AG04450 (cell line): ENCODE measurements around the gene ELP2. TPM values are rescaled to one million over a fixed set of nuclear protein-coding genes. Genes with fewer than 3 reads are reported as not detected.
A peak's percentile ranks its signal among the peaks of the same experiment; 100 is the strongest.

Source experiments
- CTCF ChIA-PET: fragments of 300-600, 350-600 bp; formaldehyde crosslinking; extraction: SDS; loops from one replicate; lab custom pipeline; 2022; ENCODE audit warnings: antibody characterized with exemption, inconsistent platforms; lab: Charles Lee
- POLR2A ChIA-PET: fragments of 350-600 bp; formaldehyde crosslinking; extraction: SDS; loops from one replicate; lab custom pipeline; 2021; ENCODE audit warnings: antibody characterized with exemption, inconsistent platforms; lab: Yijun Ruan, JAX
- DNase-seq: peaks from one replicate; pipeline ENCODE4 v3.0.0-alpha.2; 2011; ENCODE audit warnings: low read depth, low spot score
- H3K27ac ChIP-seq: one replicate; pipeline ENCODE4 v1.5.1; 2012; ENCODE audit warnings: low read depth, low read length, control low read depth
- H3K27me3 ChIP-seq: one replicate; pipeline ENCODE4 v1.6.0; 2012; ENCODE audit warnings: low read length; ENCODE audit not compliant: control insufficient read depth, insufficient read depth
- H3K4me3 ChIP-seq: 2 replicates; pipeline ENCODE4 v1.5.1; 2011; ENCODE audit warnings: mild to moderate bottlenecking, low read depth, low read length, control low read depth
- H3K9me3 ChIP-seq: 2 replicates; pipeline ENCODE4 v1.5.1; 2012; ENCODE audit warnings: low read length; ENCODE audit not compliant: control insufficient read depth, insufficient read depth
- polyA plus RNA-seq: library from polyadenylated mRNA; depleted of rRNA; stranded (reverse); fragments of >200 nt; gene quantifications from 2 replicates; pipeline ENCODE4 v1.2.3, GENCODE V29; 2011
- TF ChIP-seq, protein P1 (sequence below): IDR thresholded peaks from 2 replicates; pipeline ENCODE4 v1.5.1; 2011; ENCODE audit warnings: low read depth, low read length, control low read depth, inconsistent platforms

ELP2 gene
- polyA plus RNA-seq, 1 experiment = 122 TPM

DNA sequence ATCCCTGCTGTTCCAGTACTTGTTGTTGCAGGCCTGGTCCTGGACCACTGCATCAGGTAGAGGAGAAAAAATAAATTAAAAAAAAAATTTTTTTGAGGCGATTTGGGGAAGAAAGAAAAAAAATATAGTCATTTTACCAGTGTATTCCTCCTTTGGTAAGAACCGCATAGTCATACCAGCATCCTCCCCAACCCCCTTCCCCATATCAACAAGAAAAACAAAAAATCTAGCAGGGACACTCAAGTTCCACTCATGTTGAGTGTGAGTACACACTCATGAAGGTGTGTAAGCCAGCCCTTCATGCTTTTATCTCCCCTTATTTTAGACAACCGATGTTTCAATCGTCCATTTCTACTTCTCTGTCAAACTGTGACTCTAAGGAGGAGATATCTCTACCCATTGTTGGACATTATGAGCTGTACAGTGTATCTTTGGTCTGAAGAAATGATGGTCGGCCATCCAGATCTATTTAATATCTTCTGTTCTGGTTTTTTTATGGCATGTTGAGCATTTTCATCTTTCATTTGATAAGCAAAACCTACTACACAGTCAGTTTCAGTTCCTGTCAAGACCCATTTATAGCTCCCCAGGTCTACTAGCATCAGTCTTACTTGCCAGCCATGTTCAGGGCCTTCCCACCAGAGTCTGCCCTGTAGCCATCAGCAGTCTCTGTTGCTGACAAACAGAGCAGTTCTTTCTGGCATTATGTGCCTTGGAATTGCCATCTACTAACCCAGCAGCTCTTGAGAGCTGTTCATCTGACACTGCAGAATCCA lies 20.0 kb downstream of the ELP2 start:
- DNase-seq = no peak
- TF ChIP-seq, protein P1, sequence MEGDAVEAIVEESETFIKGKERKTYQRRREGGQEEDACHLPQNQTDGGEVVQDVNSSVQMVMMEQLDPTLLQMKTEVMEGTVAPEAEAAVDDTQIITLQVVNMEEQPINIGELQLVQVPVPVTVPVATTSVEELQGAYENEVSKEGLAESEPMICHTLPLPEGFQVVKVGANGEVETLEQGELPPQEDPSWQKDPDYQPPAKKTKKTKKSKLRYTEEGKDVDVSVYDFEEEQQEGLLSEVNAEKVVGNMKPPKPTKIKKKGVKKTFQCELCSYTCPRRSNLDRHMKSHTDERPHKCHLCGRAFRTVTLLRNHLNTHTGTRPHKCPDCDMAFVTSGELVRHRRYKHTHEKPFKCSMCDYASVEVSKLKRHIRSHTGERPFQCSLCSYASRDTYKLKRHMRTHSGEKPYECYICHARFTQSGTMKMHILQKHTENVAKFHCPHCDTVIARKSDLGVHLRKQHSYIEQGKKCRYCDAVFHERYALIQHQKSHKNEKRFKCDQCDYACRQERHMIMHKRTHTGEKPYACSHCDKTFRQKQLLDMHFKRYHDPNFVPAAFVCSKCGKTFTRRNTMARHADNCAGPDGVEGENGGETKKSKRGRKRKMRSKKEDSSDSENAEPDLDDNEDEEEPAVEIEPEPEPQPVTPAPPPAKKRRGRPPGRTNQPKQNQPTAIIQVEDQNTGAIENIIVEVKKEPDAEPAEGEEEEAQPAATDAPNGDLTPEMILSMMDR = no peak
- Histone ChIP-seq H3K27ac (no peak overlapping the region), H3K4me3 (no peak overlapping the region), H3K27me3 (no peaks in the 10 kb centered on the region), H3K9me3 (no peaks in the 10 kb centered on the region)
- POLR2A ChIA-PET = interaction anchor here (0.7 kb wide), 2 partner anchors 8 to 16 kb away, joined by 5 to 6 read pairs; no protein-coding TSS in a partner anchor
- CTCF ChIA-PET = interaction anchor here (0.6 to 1.3 kb wide), 3 partner anchors 9 to 135 kb away, joined by 3 to 5 read pairs (median 4); no protein-coding TSS in a partner anchor

DNA sequence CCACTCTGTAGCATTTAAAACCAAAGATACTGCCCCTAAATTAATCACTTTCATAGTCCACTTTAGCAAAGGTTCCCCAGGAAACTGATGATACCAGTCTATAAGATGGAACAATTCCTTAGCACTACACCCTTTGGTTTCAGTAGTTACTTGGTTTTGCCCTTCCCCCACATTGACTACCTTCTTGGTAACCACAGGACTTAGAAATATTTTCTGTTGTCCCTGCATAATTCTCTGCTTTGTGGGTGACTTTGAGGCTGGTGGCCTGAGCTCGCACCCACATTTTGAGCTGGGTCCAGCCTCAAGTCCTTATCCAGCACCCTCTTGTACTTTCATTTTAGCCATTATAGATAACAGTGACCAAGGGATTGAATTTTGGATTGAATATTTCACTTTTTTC lies 23.1 kb downstream of the ELP2 start:
- H3K27ac ChIP-seq = peak overlapping the region; percentile 80
- POLR2A ChIA-PET = interaction anchor here (0.5 kb wide), 1 partner anchor 17 kb away, joined by 3 read pairs; no protein-coding TSS in a partner anchor
- no peaks in the 10 kb centered on the region for H3K27me3 ChIP-seq
- no peaks in the 10 kb centered on the region for H3K9me3 ChIP-seq
- DNase-seq = no peak
- H3K4me3 ChIP-seq = no peak overlapping the region
- TF ChIP-seq, protein P1 = no peak
- CTCF ChIA-PET = interaction anchor here (0.8 to 1.7 kb wide), 3 partner anchors 9 to 57 kb away, joined by 3 to 4 read pairs (median 4); partner anchors contain the start of gene ELP2

DNA sequence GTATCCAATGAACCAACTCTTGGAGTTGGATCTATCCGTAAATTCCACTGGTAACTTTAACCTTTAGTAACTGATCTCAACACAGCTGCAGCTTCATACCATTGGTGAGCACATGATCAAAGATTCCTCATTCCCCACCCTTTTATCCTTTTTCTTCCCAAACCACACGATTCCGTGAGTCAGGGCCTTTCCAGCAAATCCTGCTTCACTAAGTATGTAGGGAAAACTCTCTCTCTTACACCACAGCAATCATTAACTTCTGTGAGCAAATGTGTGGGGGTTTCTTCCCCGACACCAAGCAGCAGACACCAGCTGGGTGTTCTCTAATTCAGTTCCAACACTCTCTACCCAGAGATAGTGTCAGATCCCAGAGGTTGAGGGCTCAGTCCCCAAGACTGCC lies 23.5 kb downstream of the ELP2 start:
- CTCF ChIA-PET = interaction anchor here (0.8 to 1.7 kb wide), 3 partner anchors 9 to 57 kb away, joined by 3 to 4 read pairs (median 4); partner anchors contain the start of gene ELP2
- TF ChIP-seq, protein P1 = no peak
- peak; percentile 77 for DNase-seq
- no peaks in the 10 kb centered on the region for H3K27me3 ChIP-seq
- POLR2A ChIA-PET = interaction anchor here (0.5 kb wide), 1 partner anchor 17 kb away, joined by 3 read pairs; no protein-coding TSS in a partner anchor
- H3K27ac ChIP-seq = peak overlapping the region; percentile 94
- H3K9me3 ChIP-seq = no peaks in the 10 kb centered on the region
- H3K4me3 ChIP-seq = no peak overlapping the region

DNA sequence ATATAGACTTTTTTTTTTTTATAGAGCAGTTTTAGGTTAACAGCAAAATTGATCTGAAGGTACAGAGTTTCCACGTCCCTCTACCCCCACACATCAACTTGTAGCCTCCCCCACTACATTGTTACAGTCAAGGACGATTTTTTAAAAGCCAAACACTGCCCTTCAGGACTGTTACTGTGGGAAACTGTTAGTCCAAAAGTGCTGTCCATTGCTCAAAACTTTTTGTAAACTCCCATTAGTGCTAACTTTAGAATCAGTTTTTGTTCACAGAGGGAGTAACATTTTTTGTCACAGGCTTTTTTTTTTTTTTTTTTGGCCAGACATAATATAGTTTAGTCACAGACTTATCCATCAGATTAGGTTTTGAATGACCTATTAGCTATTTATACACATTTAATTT lies 24.1 kb downstream of the ELP2 start:
- CTCF ChIA-PET = no interaction called here
- peak overlapping the region; percentile 94 for H3K27ac ChIP-seq
- POLR2A ChIA-PET = no interaction called here
- TF ChIP-seq, protein P1 = no peak
- no peaks in the 10 kb centered on the region for H3K9me3 ChIP-seq
- no peak for DNase-seq
- H3K27me3 ChIP-seq = no peaks in the 10 kb centered on the region
- H3K4me3 ChIP-seq = no peak overlapping the region
